ENCODE measurements around the gene MLXIPL.

DNA sequence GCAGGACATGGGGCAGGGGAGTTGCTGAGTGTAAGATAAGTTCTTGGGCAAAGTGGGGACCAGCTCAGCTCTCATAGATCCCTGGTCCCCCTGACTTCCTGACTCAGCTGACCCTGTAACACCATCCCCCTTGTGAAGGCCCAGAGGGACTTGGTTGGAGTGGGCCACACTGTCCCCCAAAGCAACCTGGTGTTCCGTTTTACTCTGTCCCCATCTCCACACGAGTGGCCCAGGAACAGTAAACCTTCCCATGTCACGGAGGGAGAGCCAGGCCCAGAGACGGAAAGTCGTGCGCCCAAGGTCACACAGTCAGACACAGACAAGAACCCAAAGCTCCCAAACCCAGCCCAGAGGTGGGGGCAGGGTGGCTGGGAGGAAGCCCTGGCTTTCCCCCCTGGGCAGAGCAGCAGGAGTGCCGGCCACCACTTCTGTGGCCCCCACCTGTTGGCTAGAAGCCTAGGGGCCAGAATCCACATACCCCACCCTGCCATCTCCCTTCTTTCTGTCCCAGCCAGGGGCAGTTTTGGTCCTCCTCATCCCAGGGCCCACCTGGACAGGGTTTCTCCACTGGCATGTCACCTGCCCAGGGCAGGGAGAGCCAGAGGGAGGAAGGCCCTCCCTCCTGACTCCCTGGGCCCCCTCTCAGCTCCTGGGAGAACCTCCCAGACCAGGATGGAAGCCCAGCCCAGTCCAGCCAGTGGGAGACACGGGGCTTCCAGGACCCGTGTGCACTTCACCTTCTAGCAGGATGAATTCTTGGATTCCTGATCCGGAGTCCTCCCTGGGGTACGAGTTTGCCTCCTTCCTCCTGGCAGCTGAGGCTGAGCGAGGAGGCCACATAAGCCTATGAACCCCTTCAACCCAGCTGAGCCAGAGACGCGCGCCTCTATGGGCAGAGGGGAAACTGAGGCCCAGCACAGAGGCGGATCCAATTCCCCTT, 22.7 kb upstream of the MLXIPL start:
- TF ChIP-seq CTCF (IDR thresholded peaks at IDR 0.05; ENCODE audit: extremely low read depth in 1 of 2, insufficient read depth in 1 of 2, low read depth in 1 of 2, low read length in 2 of 2) (no peak), POLR2AphosphoS5 (IDR thresholded peaks at IDR 0.05; ENCODE audit: insufficient read depth, low read depth, low read length) (no peak)

Data from endothelial cell of umbilical vein (primary cell).